Peyer's patch (tissue), 4 donors: ENCODE data around the gene LBHD2.

Experiments used
- CTCF ChIP-seq, 6 experiments: fragments of 450-650 bp in 4 of 6; fragments of 200-600 bp in 2 of 6; sonication (generic) in 1 of 6; IDR thresholded peaks; one replicate each; pipeline ENCODE4 v1.5.1; 2017 to 2019; ENCODE audit warnings: antibody characterized with exemption in 6 of 6, mild to moderate bottlenecking in 3 of 6, moderate library complexity in 1 of 6
- POLR2A ChIP-seq, 2 donors: fragments of 450-650 bp; IDR thresholded peaks; one replicate each; pipeline ENCODE4 v1.5.1; 2017; ENCODE audit warnings: antibody characterized with exemption in 2 of 2, mild to moderate bottlenecking in 2 of 2, moderate library complexity in 2 of 2

- no peak for TF ChIP-seq CTCF (IDR thresholded peaks at IDR 0.05)
- TF ChIP-seq POLR2A (IDR thresholded peaks at IDR 0.05): no peak
These were observed 27.3 kb downstream of the LBHD2 start for GRCh38 chr14:103111232-103111868.
